Uterus (tissue), 2 donors: Measurements from ENCODE around the gene CLIC1.

Experiments used
- CTCF ChIP-seq, 4 experiments: fragments of 200-600 bp in 2 of 4; fragments of 450-650 bp in 2 of 4; sonication (generic) in 2 of 4; IDR thresholded peaks; one replicate each; pipeline ENCODE4 v1.5.1; 2016 to 2019; ENCODE audit warnings: antibody characterized with exemption in 4 of 4, mild to moderate bottlenecking in 2 of 4, moderate library complexity in 1 of 4
- POLR2A ChIP-seq, 2 donors: fragments of 450-650 bp; IDR thresholded peaks; one replicate each; pipeline ENCODE4 v1.6.1; 2016; ENCODE audit warnings: antibody characterized with exemption in 2 of 2, mild to moderate bottlenecking in 1 of 2, moderate library complexity in 1 of 2

GRCh38 chr6:31725502-31726350 is 10.6 kb downstream of the CLIC1 start:
- TF ChIP-seq POLR2A (IDR thresholded peaks at IDR 0.05): no peak
- no peak for TF ChIP-seq CTCF (IDR thresholded peaks at IDR 0.05)
